HG02759 (cell line): ENCODE measurements around the gene SBK2.
A peak's percentile ranks its signal among the peaks of the same experiment; 100 is the strongest.
"Not testable (repeated sequence)": the region's sequence is repeated elsewhere in the genome, so short reads cannot be mapped to it uniquely, and the experiment has no call there.

ENCODE experiments used
- ATAC-seq: cut with Tn5 transposase; IDR thresholded peaks from one replicate; pipeline ENCODE4 v1.9.1; 2021; ENCODE audit warnings: mild to moderate bottlenecking, moderate library complexity; ENCODE audit not compliant: unreplicated experiment

SBK2 gene, protein sequence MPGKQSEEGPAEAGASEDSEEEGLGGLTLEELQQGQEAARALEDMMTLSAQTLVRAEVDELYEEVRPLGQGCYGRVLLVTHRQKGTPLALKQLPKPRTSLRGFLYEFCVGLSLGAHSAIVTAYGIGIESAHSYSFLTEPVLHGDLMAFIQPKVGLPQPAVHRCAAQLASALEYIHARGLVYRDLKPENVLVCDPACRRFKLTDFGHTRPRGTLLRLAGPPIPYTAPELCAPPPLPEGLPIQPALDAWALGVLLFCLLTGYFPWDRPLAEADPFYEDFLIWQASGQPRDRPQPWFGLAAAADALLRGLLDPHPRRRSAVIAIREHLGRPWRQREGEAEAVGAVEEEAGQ

DNA sequence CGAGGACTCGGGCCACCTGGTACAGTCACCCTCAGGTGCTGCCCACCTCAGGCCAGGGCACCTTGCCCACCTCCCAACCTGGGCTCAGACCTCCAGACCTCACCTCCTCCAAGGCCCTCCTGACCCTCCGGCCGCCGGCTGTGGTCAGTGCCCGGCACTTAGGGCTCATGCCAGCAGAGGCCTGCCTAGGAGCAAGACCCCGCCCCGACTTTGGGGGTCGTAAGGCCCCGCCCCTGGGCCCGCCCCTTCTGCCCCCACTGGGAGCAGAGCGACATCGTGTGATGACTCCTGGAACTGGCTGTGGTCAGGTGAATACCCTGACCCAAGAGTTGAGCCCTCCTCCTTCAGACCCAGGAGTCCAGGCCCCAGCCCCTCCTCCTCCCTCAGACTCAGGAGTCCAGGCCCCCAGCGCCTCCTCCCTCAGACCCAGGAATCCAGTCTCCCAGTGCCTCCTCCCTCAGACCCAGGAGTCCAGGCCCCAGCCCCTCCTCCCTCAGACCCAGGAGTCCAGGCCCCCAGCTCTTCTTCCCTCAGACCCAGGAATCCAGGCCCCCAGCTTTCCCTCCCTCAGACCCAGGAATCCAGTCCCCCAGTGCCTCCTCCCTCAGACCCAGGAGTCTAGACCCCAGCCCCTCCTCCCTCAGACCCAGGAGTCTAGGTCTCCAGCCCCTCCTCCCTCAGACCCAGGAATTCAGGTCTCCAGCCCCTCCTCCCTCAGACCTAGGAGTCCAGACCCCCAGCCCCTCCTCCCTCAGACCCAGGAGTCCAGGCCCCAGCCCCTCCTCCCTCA is at the start of gene SBK2:
TSS of gene SBK2 (minus strand) at position 183 of the 790 bp plus-strand sequence. CDS start 839 bp downstream, outside the sequence.
- ATAC-seq: no peak

DNA sequence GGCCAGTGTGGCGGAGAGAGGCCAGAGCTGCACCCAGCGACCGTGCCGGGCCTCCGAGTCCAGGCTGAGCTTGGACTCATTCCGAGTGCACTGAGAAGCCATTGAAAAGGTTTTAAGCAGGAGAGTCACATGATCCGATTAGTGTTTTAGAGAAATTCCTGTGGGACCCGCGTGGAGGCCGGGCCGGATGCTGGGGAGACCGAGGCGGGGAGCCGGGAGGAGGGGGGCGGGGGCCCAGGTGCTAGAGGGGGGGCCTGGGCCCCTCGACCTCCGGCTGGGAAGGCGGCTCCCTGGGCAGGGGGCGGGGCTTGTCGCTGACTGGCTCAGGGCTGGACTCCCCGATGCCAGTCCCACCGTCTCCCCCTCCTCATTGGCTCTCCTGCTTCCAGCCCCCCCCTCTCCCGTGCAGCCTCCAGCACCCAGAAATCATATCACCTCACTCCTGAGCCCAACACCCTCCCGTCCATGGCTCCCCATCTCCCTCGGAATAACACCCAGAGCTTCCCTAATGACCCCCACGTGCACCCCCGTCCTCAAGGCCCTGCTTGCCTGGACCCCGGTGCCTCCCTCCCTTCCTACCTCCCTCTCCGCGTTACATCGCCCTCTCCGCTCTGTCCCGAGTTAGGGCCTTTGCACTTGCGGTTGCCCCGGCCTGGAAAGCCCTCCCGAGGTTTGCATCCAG is 48.9 kb upstream of the SBK2 start:
- no peak for ATAC-seq

GRCh38 chr19:55584871-55585270 is 47.9 kb upstream of the SBK2 start:
- no peak for ATAC-seq

DNA sequence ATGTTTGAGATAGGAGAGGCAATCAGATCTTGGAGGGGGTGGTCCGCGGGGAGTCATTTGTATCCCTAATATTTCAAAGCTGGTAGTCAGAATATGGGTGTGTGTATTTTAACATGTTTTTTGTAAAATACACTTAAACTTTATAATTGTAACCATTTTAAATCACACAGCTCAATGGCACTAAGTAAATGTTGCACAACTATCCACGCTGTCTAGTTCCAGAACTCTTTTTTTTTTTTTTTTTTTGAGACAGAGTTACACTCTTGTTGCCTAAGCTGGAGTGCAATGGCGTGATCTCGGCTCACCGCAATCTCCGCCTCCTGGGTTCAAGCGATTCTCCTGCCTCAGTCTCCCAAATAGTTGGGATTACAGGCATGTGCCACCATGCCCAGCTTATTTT is 47.0 kb upstream of the SBK2 start:
- not testable (repeated sequence) for ATAC-seq

- ATAC-seq: not testable (repeated sequence)
Observed at GRCh38 chr19:55582284-55582683, 45.4 kb upstream of the SBK2 start.

DNA sequence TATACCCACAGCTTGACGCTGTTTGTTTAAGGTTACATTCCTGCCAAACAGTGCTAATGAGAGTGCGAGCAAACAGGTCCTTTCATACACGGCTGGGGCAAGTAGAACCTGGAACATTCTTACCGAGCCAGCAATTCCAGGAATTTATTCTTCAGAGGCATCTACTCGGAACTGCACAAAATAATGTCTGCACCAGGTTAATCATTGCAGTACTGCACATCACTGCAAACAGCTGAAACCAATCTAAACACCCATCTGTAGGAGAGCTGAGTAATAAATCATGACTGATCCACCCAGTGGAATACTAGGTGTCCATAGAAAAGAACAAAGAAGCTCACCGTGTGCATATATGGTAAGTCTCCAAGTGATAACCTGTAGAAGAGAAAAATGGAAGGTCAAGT is 44.9 kb upstream of the SBK2 start:
- ATAC-seq: no peak

DNA sequence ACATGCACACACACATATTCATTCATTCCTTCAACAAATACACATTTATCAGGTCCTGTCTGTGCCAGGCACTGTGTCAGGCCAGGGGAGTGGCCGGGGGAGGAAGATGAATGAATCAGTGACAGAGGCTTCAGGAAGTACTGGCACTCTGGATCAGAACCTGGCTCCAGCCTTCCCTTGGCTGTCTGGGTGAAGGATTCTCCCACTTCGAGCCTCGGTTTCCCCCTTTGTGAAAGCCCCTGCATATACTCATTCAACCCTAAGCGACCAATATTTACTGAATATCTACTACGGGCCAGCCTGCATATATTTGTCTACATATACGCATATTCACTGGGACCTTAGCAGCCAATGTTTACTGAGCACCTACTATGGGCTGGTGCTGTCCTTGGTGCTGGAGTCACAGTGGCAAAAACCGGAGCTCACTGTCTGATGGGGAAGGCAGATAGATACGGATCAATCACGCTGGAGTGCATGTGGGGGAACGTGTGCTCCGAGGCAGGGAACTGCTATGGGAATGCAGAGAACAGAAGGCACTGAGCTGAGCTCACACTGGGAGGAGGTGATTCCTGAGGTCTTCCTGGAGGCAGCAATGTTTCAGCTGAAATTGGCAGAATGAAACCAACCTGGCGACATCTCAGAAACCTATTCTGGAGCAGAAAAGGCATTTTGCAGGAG is 44.4 kb upstream of the SBK2 start:
- ATAC-seq: no peak

GRCh38 chr19:55580628-55581144 is 43.8 kb upstream of the SBK2 start, which contains the start of gene ZNF579:
Gene ZNF579 (minus strand): TSS chr19:55580848. CDS start chr19:55579639, 1,209 bp downstream.
- ATAC-seq: peak; percentile 64

- peak; percentile 9 for ATAC-seq
Observed at GRCh38 chr19:55579766-55580621, 43.1 kb upstream of the SBK2 start.

GRCh38 chr19:55578761-55579747 is 42.1 kb upstream of the SBK2 start:
- no peak for ATAC-seq

GRCh38 chr19:55578031-55578760 is 41.3 kb upstream of the SBK2 start:
- ATAC-seq: no peak

- no peak for ATAC-seq
Observed at GRCh38 chr19:55576746-55577145, 39.8 kb upstream of the SBK2 start.

DNA sequence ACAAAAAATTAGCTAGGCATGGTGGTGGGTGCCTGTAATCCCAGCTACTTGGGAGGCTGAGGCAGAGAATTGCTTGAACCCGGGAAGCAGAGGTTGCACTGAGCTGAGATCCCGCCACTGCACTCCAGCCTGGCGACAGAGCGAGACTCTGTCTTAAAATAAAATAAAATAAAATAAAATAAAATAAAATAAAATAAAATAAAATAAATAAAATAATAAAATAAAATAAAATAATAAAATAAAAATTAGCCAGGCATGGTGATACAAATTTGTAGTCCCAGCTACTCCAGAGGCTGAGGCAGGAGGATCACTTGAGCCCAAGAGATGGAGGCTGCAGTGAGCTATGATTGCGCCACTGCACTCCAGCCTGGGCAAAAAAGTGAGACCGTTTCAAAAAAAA is 37.0 kb upstream of the SBK2 start:
- not testable (repeated sequence) for ATAC-seq

DNA sequence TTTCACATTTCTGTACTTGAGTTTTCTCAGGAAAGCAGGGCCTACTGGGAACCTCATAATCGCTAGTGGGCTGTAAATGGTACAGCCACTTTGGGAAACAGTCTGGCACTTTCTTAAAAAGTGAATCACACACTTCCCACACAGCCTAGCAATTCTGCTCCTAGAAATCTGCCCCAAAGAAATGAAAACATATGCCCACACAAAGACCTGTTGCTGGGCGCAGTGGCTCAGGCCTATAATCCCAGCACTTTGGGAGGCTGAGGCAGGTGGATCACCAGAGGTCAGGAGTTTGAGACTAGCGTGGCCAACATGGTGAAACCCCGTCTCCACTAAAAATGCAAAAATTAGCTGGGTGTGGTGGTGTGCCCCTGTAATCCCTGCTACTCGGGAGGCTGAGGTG is 32.5 kb upstream of the SBK2 start:
- ATAC-seq: not testable (repeated sequence)

DNA sequence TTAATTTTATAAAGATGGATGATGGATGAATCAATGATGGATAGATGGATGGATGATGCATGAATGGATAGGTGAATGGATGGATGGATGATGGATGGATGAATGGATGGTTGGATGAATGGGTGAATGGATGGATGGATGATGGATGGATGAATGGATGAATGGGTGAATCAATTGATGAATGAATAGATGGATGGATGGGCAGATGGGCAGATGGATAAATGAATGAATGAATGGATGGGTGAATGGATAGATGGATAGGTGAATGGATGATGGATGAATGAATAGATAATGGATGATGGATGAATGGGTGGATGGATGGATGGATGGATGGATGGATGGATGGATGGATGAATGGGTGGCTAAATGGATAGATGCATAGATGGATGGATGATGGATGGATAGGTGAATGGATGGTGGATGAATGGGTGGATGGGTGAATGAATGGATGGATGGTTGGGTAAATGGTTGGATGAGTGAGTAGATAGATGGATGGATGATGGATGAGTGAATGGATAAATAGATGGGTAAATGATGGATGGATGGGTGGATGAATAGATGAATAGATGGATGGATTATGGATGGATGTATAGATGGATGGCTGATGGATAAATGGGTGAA is 30.9 kb upstream of the SBK2 start:
- no peak for ATAC-seq

DNA sequence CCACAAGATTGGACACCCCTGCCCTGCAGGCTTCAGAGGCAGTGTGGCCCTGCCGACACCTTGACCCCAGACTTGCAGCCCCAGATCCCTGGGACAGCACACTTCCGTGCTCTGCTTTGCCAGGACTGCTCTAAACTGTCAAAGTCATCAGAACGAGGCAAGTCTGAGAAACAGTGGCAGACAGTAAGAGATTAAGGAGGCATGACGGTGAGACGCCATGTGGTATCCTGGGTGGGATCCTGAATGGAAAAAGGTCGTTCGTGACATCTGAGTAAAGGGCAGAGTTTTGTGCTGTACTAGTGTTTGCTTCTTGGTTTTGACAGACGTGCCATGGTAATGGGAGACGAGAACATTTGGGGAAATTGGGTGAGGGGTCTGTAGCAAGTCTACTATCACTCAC is 29.9 kb upstream of the SBK2 start:
- ATAC-seq: no peak

DNA sequence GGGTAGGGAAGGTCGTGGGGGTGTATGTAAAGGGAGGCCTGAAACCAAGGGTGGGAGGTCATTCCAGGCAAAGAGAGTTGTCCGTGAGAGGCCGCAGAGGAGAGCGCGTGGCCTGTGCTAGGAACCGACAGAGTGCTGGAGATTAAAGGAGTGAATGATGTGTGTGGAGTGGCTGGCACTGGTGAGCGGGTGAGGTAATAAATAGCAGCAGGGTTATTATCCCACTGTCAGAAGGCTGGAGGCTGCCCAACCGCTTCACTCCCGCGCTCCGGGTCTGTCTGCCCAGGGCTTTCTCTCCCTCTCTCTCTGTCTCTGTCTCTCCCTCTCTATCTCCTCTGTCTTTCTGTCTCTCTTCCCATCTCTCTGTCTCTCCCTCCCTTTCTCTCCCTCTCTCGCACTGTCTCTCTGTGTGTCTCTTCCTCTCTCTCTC is 26.3 kb upstream of the SBK2 start:
- no peak for ATAC-seq
